HG03342 (cell line): ENCODE measurements around the gene MYPOP.

Source experiments
- ATAC-seq: cut with Tn5 transposase; IDR thresholded peaks from one replicate; pipeline ENCODE4 v1.9.1; 2021; ENCODE audit warnings: mild to moderate bottlenecking, moderate library complexity; ENCODE audit not compliant: unreplicated experiment

The MYPOP gene

DNA sequence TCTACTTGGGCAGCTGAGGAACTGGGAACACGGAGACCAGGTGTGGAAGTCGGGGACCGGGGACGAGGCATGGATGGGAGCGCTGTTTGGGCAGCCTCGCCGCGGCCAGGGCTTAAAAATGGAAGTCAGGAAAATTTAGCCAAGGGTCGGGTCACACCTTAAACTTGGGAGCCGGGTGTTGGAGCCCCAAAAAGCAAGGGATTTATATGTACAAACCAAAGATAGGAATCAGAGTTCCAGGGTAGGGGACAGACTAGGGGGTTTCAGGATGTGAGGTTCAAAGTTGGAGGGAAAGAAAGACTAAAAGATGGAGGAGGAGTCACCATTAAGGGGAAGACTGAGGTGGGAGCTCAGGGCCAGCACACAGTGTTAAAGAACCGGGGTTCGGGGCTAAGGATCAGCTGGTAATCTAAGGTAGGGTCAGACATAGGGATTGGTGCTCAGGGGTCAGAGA lies 37.8 kb downstream of the MYPOP start:
- ATAC-seq, result no peak

DNA sequence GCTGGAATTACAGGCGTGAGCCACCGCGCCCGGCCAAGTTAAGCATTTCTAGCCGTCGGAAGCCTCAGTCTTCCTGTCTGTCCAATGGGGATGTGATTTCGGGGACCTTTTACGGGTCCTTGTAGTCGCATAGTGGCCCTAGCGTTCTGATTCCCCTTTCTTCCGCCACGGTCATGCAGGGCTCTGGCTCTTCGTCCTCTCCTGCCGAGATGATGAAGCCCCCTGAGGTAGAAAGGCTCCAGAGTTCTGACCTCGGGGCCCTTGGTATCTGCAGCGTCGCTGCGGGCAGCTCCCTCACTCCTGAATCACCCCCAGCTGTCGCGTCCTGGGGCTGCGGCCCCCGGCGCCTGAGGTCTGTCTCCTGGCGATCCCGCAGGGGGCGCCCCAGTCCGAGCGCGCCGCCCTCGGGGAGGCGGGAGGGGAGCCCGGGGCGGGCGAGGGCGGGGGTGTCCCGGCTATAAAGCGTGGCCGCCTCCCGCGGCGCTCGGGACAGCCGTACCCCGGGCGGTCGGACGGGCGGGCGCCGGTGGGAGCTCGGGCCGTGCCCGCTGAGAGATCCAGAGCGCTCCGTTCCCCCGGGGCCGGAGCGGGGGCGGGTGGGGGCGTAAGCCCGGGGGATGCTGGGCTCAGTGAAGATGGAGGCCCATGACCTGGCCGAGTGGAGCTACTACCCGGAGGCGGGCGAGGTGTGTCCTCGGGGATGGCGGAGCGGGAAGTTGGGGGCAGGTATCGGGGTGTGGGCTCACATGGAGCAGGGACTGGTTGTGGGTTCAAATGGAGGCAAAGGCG lies 38.4 kb downstream of the MYPOP start, which contains the start of gene FOXA3:
Gene FOXA3 (plus strand): TSS at position 487 of the 789 bp plus-strand sequence. CDS start 131 bp downstream, at position 618.
- ATAC-seq, result no peak

DNA sequence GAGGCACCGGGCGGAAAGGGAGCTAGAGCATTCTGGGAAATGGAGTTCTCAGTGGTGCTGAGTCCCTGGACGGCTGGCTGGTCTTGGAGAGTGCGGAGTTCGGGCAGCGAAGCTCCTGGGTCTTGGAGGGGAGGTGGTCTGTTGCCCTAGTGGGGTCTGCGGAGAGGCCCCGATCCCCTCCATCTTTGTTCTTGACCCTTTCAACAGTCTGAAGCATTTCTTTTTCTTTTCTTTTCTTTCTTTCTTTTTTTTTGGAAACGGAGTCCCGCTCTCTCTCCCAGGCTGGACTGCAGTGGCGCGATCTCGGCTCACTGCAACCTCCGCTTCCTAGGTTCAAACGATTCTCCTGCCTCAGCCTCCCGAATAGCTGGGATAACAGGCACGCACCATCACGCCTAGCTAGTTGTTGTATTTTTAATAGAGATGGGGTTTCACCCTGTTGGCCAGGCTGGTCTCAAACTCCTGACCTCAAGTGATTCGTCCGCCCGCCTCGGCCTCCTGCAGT lies 39.0 kb downstream of the MYPOP start:
- ATAC-seq, result no peak

DNA sequence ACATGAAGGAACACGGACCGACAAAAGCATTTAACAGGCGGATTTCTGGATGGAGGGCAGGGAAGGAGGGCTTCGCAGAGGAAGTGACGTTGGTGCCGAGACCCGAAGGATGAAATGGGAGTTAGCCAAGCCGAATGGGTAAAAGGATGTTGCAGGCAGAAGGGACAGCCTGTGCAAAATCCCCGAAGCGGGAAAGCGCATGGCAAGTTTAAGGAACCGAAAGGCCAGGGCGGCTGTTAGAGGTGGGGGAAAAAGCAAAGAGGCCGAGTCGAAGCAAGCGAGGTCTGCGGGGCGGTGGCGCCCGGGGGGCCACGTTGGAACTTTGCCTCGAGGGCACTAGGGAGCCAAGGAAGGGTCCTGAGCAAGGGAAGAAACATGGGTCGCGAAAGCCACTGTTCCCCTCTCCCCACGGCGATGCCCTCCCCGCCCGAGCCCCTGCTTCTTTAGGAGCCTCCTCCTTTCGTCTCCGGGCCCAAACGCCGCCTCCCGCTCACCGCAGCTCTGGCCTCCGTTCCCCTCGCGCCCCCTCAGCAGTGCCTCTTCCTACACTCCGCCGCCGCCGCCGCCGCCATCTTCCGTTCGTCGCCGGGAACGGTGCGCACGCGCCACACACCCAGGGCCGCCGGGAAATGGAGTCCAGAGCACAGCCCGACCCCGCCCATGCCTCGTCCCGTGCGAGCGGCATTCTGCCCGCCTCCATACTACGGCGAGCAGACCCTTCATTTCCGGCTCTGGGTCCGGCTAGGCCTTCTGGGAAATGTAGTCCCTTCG lies 39.7 kb downstream of the MYPOP start, which contains the start of gene SYMPK:
Gene SYMPK (minus strand): TSS at position 584 of the 771 bp plus-strand sequence. CDS start 8,652 bp downstream, outside the sequence.
- peak; percentile 92 for ATAC-seq

DNA sequence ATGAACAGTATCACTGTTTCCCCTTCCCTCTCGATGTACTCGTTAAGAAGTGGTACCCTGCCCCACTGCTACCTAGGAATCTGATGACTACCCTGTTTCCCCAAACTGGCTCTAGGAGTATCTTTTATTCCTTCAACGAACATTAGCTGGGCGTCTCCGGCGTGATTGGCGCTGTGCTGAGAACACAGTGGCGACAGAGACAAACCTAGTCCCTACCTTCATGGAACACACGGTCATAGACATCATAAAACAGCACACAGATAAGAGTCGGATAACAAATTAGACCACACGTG lies 40.2 kb downstream of the MYPOP start:
- ATAC-seq, result no peak

DNA sequence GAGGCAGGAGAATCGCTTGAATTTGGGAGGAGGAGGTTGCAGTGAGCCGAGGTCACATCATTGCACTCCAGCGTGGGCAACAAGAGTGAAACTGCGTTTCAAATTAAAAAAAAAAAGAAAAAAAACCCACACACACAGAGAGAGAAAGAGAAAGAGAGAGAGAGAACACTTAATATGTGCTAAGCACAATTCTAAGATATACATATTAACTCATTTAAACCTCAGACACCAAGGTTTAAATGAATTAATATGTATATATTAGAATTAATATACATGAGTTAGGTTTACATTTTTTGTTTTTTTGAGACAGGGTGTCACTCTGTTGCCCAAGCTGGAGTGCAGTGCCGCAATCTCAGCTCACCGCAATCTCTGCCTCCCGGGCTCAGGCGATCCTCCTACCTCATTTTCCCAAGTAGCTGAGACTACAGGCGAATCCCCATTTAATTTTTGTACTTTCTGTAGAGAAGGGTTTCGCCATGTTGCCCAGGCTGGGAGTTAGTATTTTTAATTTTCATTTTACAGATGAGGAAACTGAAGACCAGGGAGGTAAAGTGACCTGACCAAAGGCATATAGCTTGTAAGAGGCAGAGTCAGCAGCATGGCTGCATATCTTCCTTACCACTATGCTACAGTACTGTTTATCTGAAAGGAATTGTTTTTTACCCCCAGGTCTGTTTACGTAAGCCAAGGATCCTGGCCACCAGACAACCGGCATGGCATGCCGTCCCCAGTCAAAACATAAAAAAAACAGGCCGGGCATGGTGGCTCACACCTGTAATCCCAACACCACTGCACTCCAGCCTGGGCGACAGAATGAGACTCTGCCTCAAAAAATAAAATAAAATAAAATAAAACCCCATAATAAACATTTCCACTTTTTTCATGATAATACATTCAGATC lies 41.8 kb downstream of the MYPOP start:
- no peak for ATAC-seq

DNA sequence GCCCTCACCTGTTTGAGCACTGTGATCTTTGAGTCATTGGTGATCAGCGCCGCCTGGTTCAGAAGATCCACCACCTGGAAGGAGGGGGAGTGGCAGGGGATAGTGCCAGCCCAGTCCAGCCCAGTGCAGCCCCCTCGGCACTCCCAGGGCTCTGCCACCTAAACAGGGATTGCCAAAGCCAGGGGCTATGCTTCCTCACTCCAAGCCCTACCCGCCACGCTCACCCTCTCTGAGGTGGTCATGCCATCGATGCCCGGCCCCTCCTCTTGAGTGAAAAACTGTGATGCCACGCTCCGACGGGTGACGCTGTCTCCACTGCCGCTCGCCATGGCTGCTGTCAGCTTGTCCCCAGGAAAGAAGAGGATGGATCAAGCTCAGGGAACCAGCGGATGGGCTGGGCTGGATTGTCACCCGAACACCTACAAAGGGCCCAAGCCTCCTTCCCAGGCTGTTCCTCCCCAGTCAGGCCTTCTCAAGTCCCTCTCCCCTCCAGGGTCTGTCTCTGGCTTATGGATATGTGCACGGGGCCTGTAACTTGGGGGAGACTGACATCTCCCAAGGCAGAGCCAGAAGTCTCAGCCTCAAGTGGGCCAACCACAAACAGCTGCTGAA lies 48.1 kb downstream of the MYPOP start:
- no peak for ATAC-seq

DNA sequence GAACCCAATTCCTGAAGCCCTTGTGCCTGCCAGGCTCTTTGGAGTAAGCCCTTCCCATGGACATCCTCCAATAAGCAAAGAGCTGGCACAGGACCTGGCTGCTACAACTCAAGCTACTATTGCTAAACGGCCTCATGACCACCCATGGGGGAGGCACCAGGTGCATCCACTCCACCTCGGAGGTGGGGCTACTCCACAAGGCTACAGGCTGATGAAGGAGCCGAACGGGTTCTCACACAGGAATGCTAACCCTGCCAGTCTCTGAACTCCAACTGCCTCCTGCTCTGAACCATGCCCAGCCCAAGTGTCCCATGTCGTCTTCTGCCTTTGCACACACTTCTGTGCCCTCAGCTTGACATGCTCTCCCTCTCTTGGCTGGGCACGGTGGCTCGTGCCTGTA lies 49.4 kb downstream of the MYPOP start:
- ATAC-seq, result no peak

DNA sequence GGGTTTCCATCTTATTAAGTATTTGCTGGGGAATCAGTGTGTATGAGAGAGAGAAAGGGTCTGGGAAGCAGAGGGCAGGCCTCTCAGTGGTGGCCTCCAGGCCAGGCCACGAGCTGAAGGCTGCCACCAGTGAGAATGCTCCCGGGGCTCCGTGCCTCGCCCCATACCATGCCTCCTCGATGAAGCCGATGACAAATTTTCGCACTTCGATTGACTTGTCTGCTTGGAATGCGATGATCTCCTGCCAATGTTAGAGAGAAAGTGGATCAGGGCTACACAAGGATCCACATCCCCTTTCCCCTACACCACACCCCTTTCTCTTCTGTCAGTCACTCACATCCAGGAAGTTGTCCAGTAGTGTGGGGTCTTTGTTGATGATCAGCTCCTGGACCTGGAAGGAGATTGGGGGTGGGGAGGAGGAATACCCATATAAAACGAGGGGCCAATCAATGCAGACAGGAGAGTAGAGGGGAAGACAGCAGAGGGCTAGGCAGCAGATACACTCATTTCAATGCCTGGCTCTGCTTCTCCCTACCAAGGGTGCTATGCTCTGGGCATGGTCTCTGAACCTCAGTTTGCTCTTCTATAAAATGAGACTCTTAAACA lies 50.2 kb downstream of the MYPOP start:
- ATAC-seq, result no peak

DNA sequence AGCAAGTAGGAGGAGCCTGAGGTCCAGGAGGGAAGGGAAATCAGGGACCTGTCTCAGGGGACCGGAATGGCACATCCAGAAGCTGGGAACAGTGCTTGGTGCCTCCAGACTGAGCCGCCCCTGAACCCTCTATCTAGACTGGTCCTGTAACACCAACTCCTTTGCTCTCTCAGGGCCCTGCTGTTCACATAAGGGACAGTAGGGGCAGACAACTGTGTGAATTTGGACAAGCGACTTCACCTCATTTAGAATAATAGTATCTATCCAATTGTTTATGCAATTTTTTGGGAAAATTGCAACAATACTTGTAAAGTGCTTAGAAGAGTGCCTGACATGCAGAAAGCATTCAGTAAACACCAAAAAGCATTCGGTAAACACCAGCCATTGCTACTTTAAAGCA lies 53.5 kb downstream of the MYPOP start:
- ATAC-seq, result no peak

DNA sequence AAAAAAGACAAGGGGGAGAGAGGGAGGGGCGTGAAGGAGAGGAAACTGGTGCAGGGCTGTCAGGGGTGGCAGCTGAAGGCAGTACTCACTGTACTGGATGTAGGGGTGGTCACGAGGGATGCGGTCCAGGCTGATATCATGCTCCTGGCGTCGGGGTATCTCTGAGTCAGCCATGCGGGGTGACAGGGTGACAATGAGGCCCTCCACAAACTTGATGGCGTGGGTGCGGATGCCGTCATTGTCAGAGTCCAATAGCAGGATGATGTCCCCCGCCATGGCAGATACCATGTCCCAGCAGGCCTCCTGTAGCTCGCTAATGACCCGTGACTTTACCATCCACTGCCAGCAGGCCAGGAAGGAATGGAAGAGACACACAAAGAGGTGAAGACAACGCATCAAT lies 54.8 kb downstream of the MYPOP start:
- ATAC-seq, result no peak

DNA sequence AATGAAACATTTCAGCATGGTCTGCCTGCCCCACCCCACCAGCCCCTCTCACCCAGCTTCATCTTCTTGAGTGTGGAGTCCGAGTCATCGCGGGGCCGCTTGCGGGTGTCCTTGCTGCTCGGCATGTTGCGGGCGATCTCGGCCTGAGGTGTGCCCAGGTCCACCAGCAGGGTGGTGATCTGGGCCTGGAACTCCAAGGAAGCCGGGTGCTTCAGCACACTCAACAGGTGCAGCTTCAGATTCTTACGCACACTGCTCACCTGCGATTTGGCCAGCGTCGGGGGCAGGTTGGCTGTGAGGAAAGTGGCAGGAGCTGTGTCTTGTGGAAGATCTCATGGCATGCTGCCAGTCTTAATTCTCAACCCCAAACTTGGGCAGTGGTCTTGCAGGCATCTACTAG lies 60.2 kb downstream of the MYPOP start:
- no peak for ATAC-seq
